CD8-positive, alpha-beta memory T cell (primary cell): Measurements from ENCODE around the gene TNFRSF11A. TPM values are rescaled to one million over a fixed set of nuclear protein-coding genes. Genes with fewer than 3 reads are reported as not detected.

Experiments used
- CTCF ChIA-PET: fragments of 350-600 bp; sonication (Branson Sonifier 250); formaldehyde crosslinking; loops from one replicate; lab custom pipeline; 2021; ENCODE audit warnings: antibody characterized with exemption; lab: Charles Lee
- POLR2A ChIA-PET: fragments of 350-600 bp; sonication (Branson Sonifier 250); formaldehyde crosslinking; loops from one replicate; lab custom pipeline; 2021; ENCODE audit warnings: antibody characterized with exemption; lab: Charles Lee
- DNase-seq, 5 donors: peaks; one replicate each; pipeline versions ENCODE4 v3.0.0 to v3.0.0-alpha.2; 2020 to 2022; ENCODE audit warnings: mixed read lengths in 1 of 5
- H3K27ac ChIP-seq: one replicate; pipeline ENCODE4 v1.7.0; 2013; ENCODE audit warnings: low read depth, mild to moderate bottlenecking, low read length, moderate library complexity
- H3K27me3 ChIP-seq: 2 replicates; pipeline ENCODE4 v1.7.0; 2013; ENCODE audit warnings: low read length, mild to moderate bottlenecking; ENCODE audit not compliant: insufficient read depth, poor library complexity, severe bottlenecking
- H3K36me3 ChIP-seq: 2 replicates; pipeline ENCODE4 v1.7.0; 2013; ENCODE audit warnings: mild to moderate bottlenecking, low read length, moderate library complexity; ENCODE audit not compliant: insufficient read depth
- H3K4me1 ChIP-seq: 2 replicates; pipeline ENCODE4 v1.7.0; 2013; ENCODE audit warnings: mild to moderate bottlenecking, low read length, moderate library complexity; ENCODE audit not compliant: insufficient read depth
- H3K4me3 ChIP-seq: 2 replicates; pipeline ENCODE4 v1.7.0; 2013; ENCODE audit warnings: mild to moderate bottlenecking, low read length
- H3K9me3 ChIP-seq: 2 replicates; pipeline ENCODE4 v1.7.0; 2013; ENCODE audit warnings: mild to moderate bottlenecking, low read length
- H3K27ac Mint-ChIP-seq, 8 donors: one replicate each; pipeline ENCODE4 v1.8.0; 2020 to 2021; ENCODE audit warnings: mixed read lengths in 8 of 8, mild to moderate bottlenecking in 6 of 8, inconsistent platforms in 3 of 8, moderate library complexity in 3 of 8
- H3K27me3 Mint-ChIP-seq, 2 donors: one replicate each; pipeline ENCODE4 v1.8.0; 2020 to 2021; ENCODE audit warnings: mixed read lengths in 2 of 2, mild to moderate bottlenecking in 1 of 2, moderate library complexity in 1 of 2
- H3K36me3 Mint-ChIP-seq, 3 donors: one replicate each; pipeline ENCODE4 v1.8.0; 2020 to 2021; ENCODE audit warnings: mixed read lengths in 3 of 3, inconsistent platforms in 1 of 3, mild to moderate bottlenecking in 1 of 3
- H3K4me1 Mint-ChIP-seq, 3 donors: one replicate each; pipeline ENCODE4 v1.8.0; 2020 to 2021; ENCODE audit warnings: mixed read lengths in 3 of 3, inconsistent platforms in 1 of 3, mild to moderate bottlenecking in 1 of 3
- H3K4me3 Mint-ChIP-seq, 7 donors: one replicate each; pipeline ENCODE4 v1.8.0; 2020 to 2021; ENCODE audit warnings: mixed read lengths in 7 of 7, mild to moderate bottlenecking in 6 of 7, moderate library complexity in 4 of 7, inconsistent platforms in 2 of 7
- H3K9me3 Mint-ChIP-seq, 5 donors: one replicate each; pipeline ENCODE4 v1.8.0; 2020 to 2022; ENCODE audit warnings: mixed read lengths in 5 of 5, mild to moderate bottlenecking in 3 of 5, moderate library complexity in 2 of 5, inconsistent platforms in 1 of 5
- polyA plus RNA-seq: library from polyadenylated mRNA; unstranded; fragments of 300-500 nt; fragmentation: Illumina TruSeq; gene quantifications from one replicate; pipeline ENCODE4 v1.2.3, GENCODE V29; 2021
- total RNA-seq, 2 experiments: library from RNA; stranded (reverse); gene quantifications; one replicate each; pipeline ENCODE4 v1.2.3, GENCODE V29; 2021

TNFRSF11A gene
- total and polyA plus RNA-seq, 3 experiments from 2014 or later = 0.12 to 3.1 (median 2.5) TPM

GRCh38 chr18:62420513-62421209, 95.6 kb downstream of the TNFRSF11A start:
- peak overlapping the region; percentile 21 for H3K27ac ChIP-seq
- H3K36me3 Mint-ChIP-seq = peaks cover 0 to 2% (median 0%) of the 10 kb centered on the region in 3 donors
- no peaks in the 10 kb centered on the region for H3K9me3 ChIP-seq
- no peaks in the 10 kb centered on the region for H3K36me3 ChIP-seq
- peak overlapping the region; percentile 58 to 83 (median 78) for H3K4me3 Mint-ChIP-seq
- peak; percentile 34 to 85 (median 57) for DNase-seq
- peaks cover 5 to 6% of the 10 kb centered on the region in 2 donors for H3K27me3 Mint-ChIP-seq
- ChIA-PET POLR2A (interaction anchor here (0.5 to 1.4 kb wide), 4 partner anchors 102 to 457 kb away, joined by 3 to 20 read pairs (median 4); partner anchors contain the start of genes PIGN, RELCH and ZCCHC2), CTCF (interaction anchor here (0.7 to 1.7 kb wide), 2 partner anchors 10 to 102 kb away, joined by 4 read pairs; partner anchors contain the start of gene ZCCHC2)
- peak overlapping the region; percentile 66 to 96 (median 90) for H3K27ac Mint-ChIP-seq
- H3K4me1 Mint-ChIP-seq = peaks cover 16 to 29% (median 23%) of the 10 kb centered on the region in 3 donors
- H3K4me3 ChIP-seq = peak overlapping the region; percentile 43
- no peaks in the 10 kb centered on the region for H3K9me3 Mint-ChIP-seq
- peaks cover 29% of the 10 kb centered on the region for H3K4me1 ChIP-seq
- no peaks in the 10 kb centered on the region for H3K27me3 ChIP-seq

- ChIA-PET CTCF (interaction anchor here (0.9 to 2.4 kb wide), 11 partner anchors 8 to 161 kb away, joined by 3 to 21 read pairs (median 6); no protein-coding TSS in a partner anchor), POLR2A (interaction anchor here (1.2 kb wide), 1 partner anchor 97 kb away, joined by 5 read pairs; the partner anchor contains the start of gene ZCCHC2)
- peaks cover 0 to 8% (median 0%) of the 10 kb centered on the region in 5 donors for H3K9me3 Mint-ChIP-seq
- H3K27me3 Mint-ChIP-seq = peaks cover 4 to 12% of the 10 kb centered on the region in 2 donors
- Histone ChIP-seq H3K27me3 (no peaks in the 10 kb centered on the region), H3K9me3 (no peaks in the 10 kb centered on the region), H3K27ac (no peak overlapping the region), H3K36me3 (no peaks in the 10 kb centered on the region), H3K4me1 (peaks cover 10% of the 10 kb centered on the region), H3K4me3 (no peak overlapping the region)
- H3K36me3 Mint-ChIP-seq = peaks cover 0 to 13% (median 3%) of the 10 kb centered on the region in 3 donors
- H3K4me1 Mint-ChIP-seq = peaks cover 11 to 19% (median 17%) of the 10 kb centered on the region in 3 donors
- H3K4me3 Mint-ChIP-seq = no peak overlapping the region
- peak overlapping the region in 1 of 8 donors; percentile 10 for H3K27ac Mint-ChIP-seq
- DNase-seq = peak; percentile 15 to 56 (median 51)
Observed at GRCh38 chr18:62425465-62426190, 100.5 kb downstream of the TNFRSF11A start.

- Mint-ChIP-seq H3K4me1 (peaks cover 7 to 13% (median 12%) of the 10 kb centered on the region in 3 donors), H3K36me3 (peaks cover 0 to 13% (median 3%) of the 10 kb centered on the region in 3 donors), H3K4me3 (no peak overlapping the region), H3K27ac (no peak overlapping the region), H3K9me3 (peaks cover 0 to 8% (median 2%) of the 10 kb centered on the region in 5 donors), H3K27me3 (peaks cover 4 to 17% of the 10 kb centered on the region in 2 donors)
- no peak overlapping the region for H3K27ac ChIP-seq
- no peaks in the 10 kb centered on the region for H3K36me3 ChIP-seq
- H3K9me3 ChIP-seq = no peaks in the 10 kb centered on the region
- peaks cover 7% of the 10 kb centered on the region for H3K4me1 ChIP-seq
- H3K27me3 ChIP-seq = no peaks in the 10 kb centered on the region
- ChIA-PET POLR2A (interaction anchor here (1.2 kb wide), 1 partner anchor 96 kb away, joined by 5 read pairs; the partner anchor contains the start of gene ZCCHC2), CTCF (interaction anchor here (0.9 to 2.4 kb wide), 11 partner anchors 9 to 161 kb away, joined by 3 to 21 read pairs (median 6); no protein-coding TSS in a partner anchor)
- H3K4me3 ChIP-seq = no peak overlapping the region
- no peak for DNase-seq
Observed at GRCh38 chr18:62426191-62426488, 101.0 kb downstream of the TNFRSF11A start.

- H3K4me1 Mint-ChIP-seq = no peaks in the 10 kb centered on the region
- Histone ChIP-seq H3K36me3 (no peaks in the 10 kb centered on the region), H3K9me3 (no peaks in the 10 kb centered on the region), H3K4me1 (no peaks in the 10 kb centered on the region), H3K27me3 (no peaks in the 10 kb centered on the region), H3K4me3 (no peak overlapping the region), H3K27ac (no peak overlapping the region)
- no peak overlapping the region for H3K4me3 Mint-ChIP-seq
- H3K27ac Mint-ChIP-seq = no peak overlapping the region
- H3K27me3 Mint-ChIP-seq = peaks cover 5 to 16% of the 10 kb centered on the region in 2 donors
- ChIA-PET POLR2A (no interaction called here), CTCF (no interaction called here)
- H3K36me3 Mint-ChIP-seq = peaks cover 0 to 13% (median 3%) of the 10 kb centered on the region in 3 donors
- no peak for DNase-seq
- H3K9me3 Mint-ChIP-seq = peaks cover 0 to 8% (median 2%) of the 10 kb centered on the region in 5 donors
Observed at GRCh38 chr18:62432176-62432575, 107.1 kb downstream of the TNFRSF11A start.

GRCh38 chr18:62434798-62435197, 109.7 kb downstream of the TNFRSF11A start:
- Histone ChIP-seq H3K9me3 (no peaks in the 10 kb centered on the region), H3K4me3 (no peak overlapping the region), H3K27ac (no peak overlapping the region), H3K4me1 (no peaks in the 10 kb centered on the region), H3K36me3 (no peaks in the 10 kb centered on the region), H3K27me3 (no peaks in the 10 kb centered on the region)
- no peaks in the 10 kb centered on the region for H3K4me1 Mint-ChIP-seq
- DNase-seq = no peak
- H3K27ac Mint-ChIP-seq = no peak overlapping the region
- CTCF ChIA-PET = no interaction called here
- no peak overlapping the region for H3K4me3 Mint-ChIP-seq
- H3K36me3 Mint-ChIP-seq = peaks cover 0 to 1% (median under 1%) of the 10 kb centered on the region in 3 donors
- peaks cover 5 to 18% of the 10 kb centered on the region in 2 donors for H3K27me3 Mint-ChIP-seq
- H3K9me3 Mint-ChIP-seq = peaks cover 0 to 2% (median 0%) of the 10 kb centered on the region in 5 donors
- POLR2A ChIA-PET = no interaction called here

- no peak overlapping the region for H3K4me3 ChIP-seq
- H3K4me1 ChIP-seq = no peaks in the 10 kb centered on the region
- no peaks in the 10 kb centered on the region for H3K4me1 Mint-ChIP-seq
- H3K27me3 ChIP-seq = no peaks in the 10 kb centered on the region
- CTCF ChIA-PET = no interaction called here
- DNase-seq = no peak
- H3K27me3 Mint-ChIP-seq = peaks cover 5 to 17% of the 10 kb centered on the region in 2 donors
- H3K9me3 Mint-ChIP-seq = peaks cover 0 to 2% (median 0%) of the 10 kb centered on the region in 5 donors
- no peak overlapping the region for H3K4me3 Mint-ChIP-seq
- no peak overlapping the region for H3K27ac ChIP-seq
- no peaks in the 10 kb centered on the region for H3K36me3 ChIP-seq
- POLR2A ChIA-PET = no interaction called here
- no peak overlapping the region for H3K27ac Mint-ChIP-seq
- H3K36me3 Mint-ChIP-seq = no peaks in the 10 kb centered on the region
- H3K9me3 ChIP-seq = no peaks in the 10 kb centered on the region
Observed at GRCh38 chr18:62435435-62436031, 110.4 kb downstream of the TNFRSF11A start.

GRCh38 chr18:62436636-62437234, 111.6 kb downstream of the TNFRSF11A start:
- ChIA-PET CTCF (interaction anchor here (0.9 kb wide), 1 partner anchor 147 kb away, joined by 3 read pairs; no protein-coding TSS in a partner anchor), POLR2A (interaction anchor here (1.0 kb wide), 1 partner anchor 85 kb away, joined by 10 read pairs; no protein-coding TSS in a partner anchor)
- Mint-ChIP-seq H3K27ac (no peak overlapping the region), H3K4me3 (no peak overlapping the region), H3K9me3 (no peaks in the 10 kb centered on the region), H3K36me3 (no peaks in the 10 kb centered on the region), H3K27me3 (peaks cover 8 to 15% of the 10 kb centered on the region in 2 donors), H3K4me1 (no peaks in the 10 kb centered on the region)
- H3K4me1 ChIP-seq = no peaks in the 10 kb centered on the region
- DNase-seq = no peak
- H3K36me3 ChIP-seq = no peaks in the 10 kb centered on the region
- no peak overlapping the region for H3K4me3 ChIP-seq
- H3K27me3 ChIP-seq = no peaks in the 10 kb centered on the region
- no peak overlapping the region for H3K27ac ChIP-seq
- H3K9me3 ChIP-seq = no peaks in the 10 kb centered on the region
